Nephron (organoid): ENCODE data around the gene GNA15.

Experiments
- H3K27ac Mint-ChIP-seq, 3 experiments: 2 replicates each; pipeline ENCODE4 v1.8.0; 2020; ENCODE audit warnings: mixed read lengths in 3 of 3, mild to moderate bottlenecking in 2 of 3, moderate library complexity in 1 of 3
- H3K27me3 Mint-ChIP-seq: 2 replicates; pipeline ENCODE4 v1.8.0; 2021; ENCODE audit warnings: low read depth, mild to moderate bottlenecking, moderate library complexity, mixed read lengths
- H3K36me3 Mint-ChIP-seq: 2 replicates; pipeline ENCODE4 v1.8.0; 2020; ENCODE audit warnings: low read depth, mixed read lengths
- H3K4me1 Mint-ChIP-seq: 2 replicates; pipeline ENCODE4 v1.8.0; 2020; ENCODE audit warnings: mixed read lengths
- H3K4me3 Mint-ChIP-seq, 3 experiments: 2 replicates each; pipeline ENCODE4 v1.8.0; 2020; ENCODE audit warnings: mild to moderate bottlenecking in 3 of 3, mixed read lengths in 3 of 3, moderate library complexity in 2 of 3
- H3K9me3 Mint-ChIP-seq: 2 replicates; pipeline ENCODE4 v1.8.0; 2020; ENCODE audit warnings: mixed read lengths
- CTCF ChIP-seq, 3 experiments: fragments of 200-600 bp; sonication (generic); IDR thresholded peaks; one replicate each; pipeline ENCODE4 v1.5.0; 2021; ENCODE audit warnings: antibody characterized with exemption in 3 of 3; ENCODE audit not compliant: unreplicated experiment in 3 of 3

GNA15 gene

GRCh38 chr19:3175781-3176714 is 40.2 kb downstream of the GNA15 start:
- no peaks in the 10 kb centered on the region for H3K36me3 Mint-ChIP-seq
- peaks cover 12% of the 10 kb centered on the region for H3K27me3 Mint-ChIP-seq
- no peaks in the 10 kb centered on the region for H3K9me3 Mint-ChIP-seq
- H3K27ac Mint-ChIP-seq: no peak overlapping the region
- no peak for TF ChIP-seq CTCF (IDR thresholded peaks at IDR 0.05; ENCODE audit: unreplicated experiment in 3 of 3)
- H3K4me1 Mint-ChIP-seq: peaks cover 6% of the 10 kb centered on the region
- no peak overlapping the region for H3K4me3 Mint-ChIP-seq

- Mint-ChIP-seq H3K9me3 (no peaks in the 10 kb centered on the region), H3K4me3 (no peak overlapping the region), H3K27me3 (peaks cover 9% of the 10 kb centered on the region), H3K4me1 (peaks cover 6% of the 10 kb centered on the region), H3K36me3 (no peaks in the 10 kb centered on the region), H3K27ac (no peak overlapping the region)
- no peak for TF ChIP-seq CTCF (IDR thresholded peaks at IDR 0.05; ENCODE audit: unreplicated experiment in 3 of 3)
These were observed 41.1 kb downstream of the GNA15 start for GRCh38 chr19:3176715-3177501.

GRCh38 chr19:3178377-3178972 is 42.6 kb downstream of the GNA15 start, which contains the start of gene S1PR4:
Gene S1PR4 (plus strand): TSS chr19:3178769. CDS start chr19:3178793, 24 bp downstream.
- H3K27ac Mint-ChIP-seq: no peak within 1 kb of the TSS
- H3K4me1 Mint-ChIP-seq: peaks cover 6% of the 10 kb centered on the region
- no peak for TF ChIP-seq CTCF (IDR thresholded peaks at IDR 0.05; ENCODE audit: unreplicated experiment in 3 of 3)
- H3K36me3 Mint-ChIP-seq: no peaks in the 10 kb centered on the region
- no peak within 1 kb of the TSS for H3K4me3 Mint-ChIP-seq
- H3K27me3 Mint-ChIP-seq: peaks cover 9% of the 10 kb centered on the region
- H3K9me3 Mint-ChIP-seq: no peaks in the 10 kb centered on the region

GRCh38 chr19:3178973-3179738 is 43.3 kb downstream of the GNA15 start:
- Mint-ChIP-seq H3K4me1 (peaks cover 6% of the 10 kb centered on the region), H3K4me3 (no peak overlapping the region), H3K9me3 (no peaks in the 10 kb centered on the region), H3K27me3 (peaks cover 10% of the 10 kb centered on the region), H3K36me3 (no peaks in the 10 kb centered on the region), H3K27ac (no peak overlapping the region)
- TF ChIP-seq CTCF (IDR thresholded peaks at IDR 0.05; ENCODE audit: unreplicated experiment in 3 of 3): no peak

GRCh38 chr19:3179739-3180293 is 44.0 kb downstream of the GNA15 start:
- Mint-ChIP-seq H3K36me3 (no peaks in the 10 kb centered on the region), H3K4me1 (peaks cover 6% of the 10 kb centered on the region), H3K9me3 (no peaks in the 10 kb centered on the region), H3K4me3 (no peak overlapping the region), H3K27me3 (peaks cover 14% of the 10 kb centered on the region), H3K27ac (no peak overlapping the region)
- no peak for TF ChIP-seq CTCF (IDR thresholded peaks at IDR 0.05; ENCODE audit: unreplicated experiment in 3 of 3)
